ENCODE measurements around the gene SLC13A5.

- TF ChIP-seq SP1 (IDR thresholded peaks at IDR 0.05): no peak
- TF ChIP-seq GABPA (IDR thresholded peaks at IDR 0.05 in 1 of 2, conservative IDR thresholded peaks at IDR 0.05 in 1 of 2): no peak
Measured at GRCh38 chr17:6755281-6755680, 42.1 kb upstream of the SLC13A5 start.

Data from liver (tissue), 2 donors.